ENCODE results near the gene TMEM176A. TPM values are rescaled to one million over a fixed set of nuclear protein-coding genes. Genes with fewer than 3 reads are reported as not detected.

Gene TMEM176A
- total and polyA plus RNA-seq, 2 experiments from 2014 or later: 0.34 TPM; not detected in 1

DNA sequence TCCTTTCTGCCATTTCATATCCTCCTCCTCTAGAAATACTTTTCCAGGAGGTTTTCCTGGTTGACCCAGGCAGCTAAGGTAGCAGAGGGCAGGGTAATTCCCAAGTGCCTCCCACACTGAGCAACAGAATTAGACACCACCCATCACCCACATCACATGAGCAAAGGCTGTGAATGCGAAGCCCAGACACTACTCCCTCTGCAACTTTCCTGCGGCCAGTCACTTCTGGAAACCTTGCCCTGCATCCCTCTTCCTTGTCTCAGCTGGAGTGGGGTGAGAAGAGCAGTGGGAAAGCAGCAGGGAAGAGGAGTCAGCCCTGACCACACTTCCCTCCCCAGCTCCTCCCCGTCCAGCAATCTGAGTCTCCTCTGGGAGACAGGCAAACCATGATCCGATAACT, 15.6 kb upstream of the TMEM176A start:
- ATAC-seq: peak; percentile 50; the same call in 2 of the 3 replicates
- no peaks in the 10 kb centered on the region for H3F3A ChIP-seq (replicated peaks; ENCODE audit: low read depth)
- H3K9me3 Mint-ChIP-seq: no peaks in the 10 kb centered on the region
- H3K36me3 Mint-ChIP-seq (ENCODE audit: low read depth): no peaks in the 10 kb centered on the region
- no peak overlapping the region for H3K4me3 Mint-ChIP-seq
- H3K4me2 ChIP-seq: no peak overlapping the region
- no peaks in the 10 kb centered on the region for H3K4me1 ChIP-seq (ENCODE audit: insufficient read depth)
- H4K20me1 ChIP-seq (replicated peaks; ENCODE audit: insufficient read depth): no peaks in the 10 kb centered on the region; the same call in 1 of the 2 replicates
- H3K27me3 ChIP-seq (ENCODE audit: insufficient read depth): no peaks in the 10 kb centered on the region
- TF ChIP-seq, protein P1, sequence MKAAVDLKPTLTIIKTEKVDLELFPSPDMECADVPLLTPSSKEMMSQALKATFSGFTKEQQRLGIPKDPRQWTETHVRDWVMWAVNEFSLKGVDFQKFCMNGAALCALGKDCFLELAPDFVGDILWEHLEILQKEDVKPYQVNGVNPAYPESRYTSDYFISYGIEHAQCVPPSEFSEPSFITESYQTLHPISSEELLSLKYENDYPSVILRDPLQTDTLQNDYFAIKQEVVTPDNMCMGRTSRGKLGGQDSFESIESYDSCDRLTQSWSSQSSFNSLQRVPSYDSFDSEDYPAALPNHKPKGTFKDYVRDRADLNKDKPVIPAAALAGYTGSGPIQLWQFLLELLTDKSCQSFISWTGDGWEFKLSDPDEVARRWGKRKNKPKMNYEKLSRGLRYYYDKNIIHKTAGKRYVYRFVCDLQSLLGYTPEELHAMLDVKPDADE (IDR thresholded peaks at IDR 0.05): no peak
- no peak for TF ChIP-seq EZH2 (IDR thresholded peaks at IDR 0.05; ENCODE audit: low read depth, unreplicated experiment)
- TF ChIP-seq POLR2AphosphoS5 (IDR thresholded peaks at IDR 0.05; ENCODE audit: low read depth): no peak
- no peak for TF ChIP-seq ZNF114 (CRISPR knock-in tag; IDR thresholded peaks at IDR 0.05)
- TF ChIP-seq, protein P2, sequence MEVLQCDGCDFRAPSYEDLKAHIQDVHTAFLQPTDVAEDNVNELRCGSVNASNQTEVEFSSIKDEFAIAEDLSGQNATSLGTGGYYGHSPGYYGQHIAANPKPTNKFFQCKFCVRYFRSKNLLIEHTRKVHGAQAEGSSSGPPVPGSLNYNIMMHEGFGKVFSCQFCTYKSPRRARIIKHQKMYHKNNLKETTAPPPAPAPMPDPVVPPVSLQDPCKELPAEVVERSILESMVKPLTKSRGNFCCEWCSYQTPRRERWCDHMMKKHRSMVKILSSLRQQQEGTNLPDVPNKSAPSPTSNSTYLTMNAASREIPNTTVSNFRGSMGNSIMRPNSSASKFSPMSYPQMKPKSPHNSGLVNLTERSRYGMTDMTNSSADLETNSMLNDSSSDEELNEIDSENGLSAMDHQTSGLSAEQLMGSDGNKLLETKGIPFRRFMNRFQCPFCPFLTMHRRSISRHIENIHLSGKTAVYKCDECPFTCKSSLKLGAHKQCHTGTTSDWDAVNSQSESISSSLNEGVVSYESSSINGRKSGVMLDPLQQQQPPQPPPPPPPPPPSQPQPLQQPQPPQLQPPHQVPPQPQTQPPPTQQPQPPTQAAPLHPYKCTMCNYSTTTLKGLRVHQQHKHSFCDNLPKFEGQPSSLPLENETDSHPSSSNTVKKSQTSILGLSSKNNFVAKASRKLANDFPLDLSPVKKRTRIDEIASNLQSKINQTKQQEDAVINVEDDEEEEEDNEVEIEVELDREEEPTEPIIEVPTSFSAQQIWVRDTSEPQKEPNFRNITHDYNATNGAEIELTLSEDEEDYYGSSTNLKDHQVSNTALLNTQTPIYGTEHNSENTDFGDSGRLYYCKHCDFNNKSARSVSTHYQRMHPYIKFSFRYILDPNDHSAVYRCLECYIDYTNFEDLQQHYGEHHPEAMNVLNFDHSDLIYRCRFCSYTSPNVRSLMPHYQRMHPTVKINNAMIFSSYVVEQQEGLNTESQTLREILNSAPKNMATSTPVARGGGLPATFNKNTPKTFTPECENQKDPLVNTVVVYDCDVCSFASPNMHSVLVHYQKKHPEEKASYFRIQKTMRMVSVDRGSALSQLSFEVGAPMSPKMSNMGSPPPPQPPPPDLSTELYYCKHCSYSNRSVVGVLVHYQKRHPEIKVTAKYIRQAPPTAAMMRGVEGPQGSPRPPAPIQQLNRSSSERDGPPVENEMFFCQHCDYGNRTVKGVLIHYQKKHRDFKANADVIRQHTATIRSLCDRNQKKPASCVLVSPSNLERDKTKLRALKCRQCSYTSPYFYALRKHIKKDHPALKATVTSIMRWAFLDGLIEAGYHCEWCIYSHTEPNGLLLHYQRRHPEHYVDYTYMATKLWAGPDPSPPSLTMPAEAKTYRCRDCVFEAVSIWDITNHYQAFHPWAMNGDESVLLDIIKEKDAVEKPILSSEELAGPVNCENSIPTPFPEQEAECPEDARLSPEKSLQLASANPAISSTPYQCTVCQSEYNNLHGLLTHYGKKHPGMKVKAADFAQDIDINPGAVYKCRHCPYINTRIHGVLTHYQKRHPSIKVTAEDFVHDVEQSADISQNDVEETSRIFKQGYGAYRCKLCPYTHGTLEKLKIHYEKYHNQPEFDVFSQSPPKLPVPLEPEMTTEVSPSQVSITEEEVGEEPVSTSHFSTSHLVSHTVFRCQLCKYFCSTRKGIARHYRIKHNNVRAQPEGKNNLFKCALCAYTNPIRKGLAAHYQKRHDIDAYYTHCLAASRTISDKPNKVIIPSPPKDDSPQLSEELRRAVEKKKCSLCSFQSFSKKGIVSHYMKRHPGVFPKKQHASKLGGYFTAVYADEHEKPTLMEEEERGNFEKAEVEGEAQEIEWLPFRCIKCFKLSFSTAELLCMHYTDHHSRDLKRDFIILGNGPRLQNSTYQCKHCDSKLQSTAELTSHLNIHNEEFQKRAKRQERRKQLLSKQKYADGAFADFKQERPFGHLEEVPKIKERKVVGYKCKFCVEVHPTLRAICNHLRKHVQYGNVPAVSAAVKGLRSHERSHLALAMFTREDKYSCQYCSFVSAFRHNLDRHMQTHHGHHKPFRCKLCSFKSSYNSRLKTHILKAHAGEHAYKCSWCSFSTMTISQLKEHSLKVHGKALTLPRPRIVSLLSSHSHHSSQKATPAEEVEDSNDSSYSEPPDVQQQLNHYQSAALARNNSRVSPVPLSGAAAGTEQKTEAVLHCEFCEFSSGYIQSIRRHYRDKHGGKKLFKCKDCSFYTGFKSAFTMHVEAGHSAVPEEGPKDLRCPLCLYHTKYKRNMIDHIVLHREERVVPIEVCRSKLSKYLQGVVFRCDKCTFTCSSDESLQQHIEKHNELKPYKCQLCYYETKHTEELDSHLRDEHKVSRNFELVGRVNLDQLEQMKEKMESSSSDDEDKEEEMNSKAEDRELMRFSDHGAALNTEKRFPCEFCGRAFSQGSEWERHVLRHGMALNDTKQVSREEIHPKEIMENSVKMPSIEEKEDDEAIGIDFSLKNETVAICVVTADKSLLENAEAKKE (CRISPR knock-in tag; IDR thresholded peaks at IDR 0.05): no peak
- no peak for TF ChIP-seq ZNF331 (CRISPR knock-in tag; IDR thresholded peaks at IDR 0.05; ENCODE audit: low read depth)
- TF ChIP-seq EZH2phosphoT487 (IDR thresholded peaks at IDR 0.05; ENCODE audit: unreplicated experiment): no peak
- TF ChIP-seq CREB1 (CRISPR knock-in tag; IDR thresholded peaks at IDR 0.05; ENCODE audit: low read depth): no peak
- TF ChIP-seq, protein P3, sequence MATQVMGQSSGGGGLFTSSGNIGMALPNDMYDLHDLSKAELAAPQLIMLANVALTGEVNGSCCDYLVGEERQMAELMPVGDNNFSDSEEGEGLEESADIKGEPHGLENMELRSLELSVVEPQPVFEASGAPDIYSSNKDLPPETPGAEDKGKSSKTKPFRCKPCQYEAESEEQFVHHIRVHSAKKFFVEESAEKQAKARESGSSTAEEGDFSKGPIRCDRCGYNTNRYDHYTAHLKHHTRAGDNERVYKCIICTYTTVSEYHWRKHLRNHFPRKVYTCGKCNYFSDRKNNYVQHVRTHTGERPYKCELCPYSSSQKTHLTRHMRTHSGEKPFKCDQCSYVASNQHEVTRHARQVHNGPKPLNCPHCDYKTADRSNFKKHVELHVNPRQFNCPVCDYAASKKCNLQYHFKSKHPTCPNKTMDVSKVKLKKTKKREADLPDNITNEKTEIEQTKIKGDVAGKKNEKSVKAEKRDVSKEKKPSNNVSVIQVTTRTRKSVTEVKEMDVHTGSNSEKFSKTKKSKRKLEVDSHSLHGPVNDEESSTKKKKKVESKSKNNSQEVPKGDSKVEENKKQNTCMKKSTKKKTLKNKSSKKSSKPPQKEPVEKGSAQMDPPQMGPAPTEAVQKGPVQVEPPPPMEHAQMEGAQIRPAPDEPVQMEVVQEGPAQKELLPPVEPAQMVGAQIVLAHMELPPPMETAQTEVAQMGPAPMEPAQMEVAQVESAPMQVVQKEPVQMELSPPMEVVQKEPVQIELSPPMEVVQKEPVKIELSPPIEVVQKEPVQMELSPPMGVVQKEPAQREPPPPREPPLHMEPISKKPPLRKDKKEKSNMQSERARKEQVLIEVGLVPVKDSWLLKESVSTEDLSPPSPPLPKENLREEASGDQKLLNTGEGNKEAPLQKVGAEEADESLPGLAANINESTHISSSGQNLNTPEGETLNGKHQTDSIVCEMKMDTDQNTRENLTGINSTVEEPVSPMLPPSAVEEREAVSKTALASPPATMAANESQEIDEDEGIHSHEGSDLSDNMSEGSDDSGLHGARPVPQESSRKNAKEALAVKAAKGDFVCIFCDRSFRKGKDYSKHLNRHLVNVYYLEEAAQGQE (IDR thresholded peaks at IDR 0.05; ENCODE audit: unreplicated experiment): no peak
- TF ChIP-seq NANOG (IDR thresholded peaks at IDR 0.05; ENCODE audit: borderline replicate concordance): no peak
- no peak for TF ChIP-seq STAT1 (IDR thresholded peaks at IDR 0.05; ENCODE audit: unreplicated experiment)
- TF ChIP-seq, protein P4, sequence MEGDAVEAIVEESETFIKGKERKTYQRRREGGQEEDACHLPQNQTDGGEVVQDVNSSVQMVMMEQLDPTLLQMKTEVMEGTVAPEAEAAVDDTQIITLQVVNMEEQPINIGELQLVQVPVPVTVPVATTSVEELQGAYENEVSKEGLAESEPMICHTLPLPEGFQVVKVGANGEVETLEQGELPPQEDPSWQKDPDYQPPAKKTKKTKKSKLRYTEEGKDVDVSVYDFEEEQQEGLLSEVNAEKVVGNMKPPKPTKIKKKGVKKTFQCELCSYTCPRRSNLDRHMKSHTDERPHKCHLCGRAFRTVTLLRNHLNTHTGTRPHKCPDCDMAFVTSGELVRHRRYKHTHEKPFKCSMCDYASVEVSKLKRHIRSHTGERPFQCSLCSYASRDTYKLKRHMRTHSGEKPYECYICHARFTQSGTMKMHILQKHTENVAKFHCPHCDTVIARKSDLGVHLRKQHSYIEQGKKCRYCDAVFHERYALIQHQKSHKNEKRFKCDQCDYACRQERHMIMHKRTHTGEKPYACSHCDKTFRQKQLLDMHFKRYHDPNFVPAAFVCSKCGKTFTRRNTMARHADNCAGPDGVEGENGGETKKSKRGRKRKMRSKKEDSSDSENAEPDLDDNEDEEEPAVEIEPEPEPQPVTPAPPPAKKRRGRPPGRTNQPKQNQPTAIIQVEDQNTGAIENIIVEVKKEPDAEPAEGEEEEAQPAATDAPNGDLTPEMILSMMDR (conservative IDR thresholded peaks at IDR 0.05; ENCODE audit: low read depth in 2 of 2): no peak
- TF ChIP-seq JUNB (IDR thresholded peaks at IDR 0.05; ENCODE audit: unreplicated experiment): no peak
- no peak for DNase-seq (ENCODE audit: low spot score)
- no peaks in the 10 kb centered on the region for H3K4me1 Mint-ChIP-seq
- H2AFZ ChIP-seq: no peak overlapping the region
- H3K79me2 ChIP-seq (replicated peaks; ENCODE audit: insufficient read depth): no peaks in the 10 kb centered on the region
- H3K27me3 Mint-ChIP-seq (ENCODE audit: insufficient read depth, low read depth, poor library complexity): peaks cover 2% of the 10 kb centered on the region
- no peaks in the 10 kb centered on the region for H3K36me3 ChIP-seq (ENCODE audit: insufficient read depth)
- H3K27ac ChIP-seq (ENCODE audit: low read depth): no peak overlapping the region
- no peak overlapping the region for H3K27ac Mint-ChIP-seq
- no peak overlapping the region for H3K4me3 ChIP-seq
- no peaks in the 10 kb centered on the region for H3K9me2 ChIP-seq (ENCODE audit: insufficient read depth)
